Sigmoid colon (tissue), 4 donors: ENCODE data around the gene ANKRD18B.

ENCODE experiments used
- EP300 ChIP-seq, 4 donors: sonication (generic); formaldehyde crosslinking; IDR thresholded peaks; one replicate each; pipeline ENCODE4 v1.6.1; 2017; ENCODE audit warnings: antibody characterized with exemption in 4 of 4
- POLR2AphosphoS5 ChIP-seq, 4 donors: sonication (generic); formaldehyde crosslinking; IDR thresholded peaks; one replicate each; pipeline ENCODE4 v1.6.1; 2017; ENCODE audit warnings: antibody characterized with exemption in 4 of 4
- TF ChIP-seq, protein P1 (sequence below), 4 experiments: fragments of 450-650 bp in 3 of 4; fragments of 200-600 bp in 1 of 4; IDR thresholded peaks; one replicate each; pipeline ENCODE4 v1.5.1; 2016 to 2019; ENCODE audit warnings: antibody characterized with exemption in 4 of 4, mild to moderate bottlenecking in 3 of 4, moderate library complexity in 2 of 4

DNA sequence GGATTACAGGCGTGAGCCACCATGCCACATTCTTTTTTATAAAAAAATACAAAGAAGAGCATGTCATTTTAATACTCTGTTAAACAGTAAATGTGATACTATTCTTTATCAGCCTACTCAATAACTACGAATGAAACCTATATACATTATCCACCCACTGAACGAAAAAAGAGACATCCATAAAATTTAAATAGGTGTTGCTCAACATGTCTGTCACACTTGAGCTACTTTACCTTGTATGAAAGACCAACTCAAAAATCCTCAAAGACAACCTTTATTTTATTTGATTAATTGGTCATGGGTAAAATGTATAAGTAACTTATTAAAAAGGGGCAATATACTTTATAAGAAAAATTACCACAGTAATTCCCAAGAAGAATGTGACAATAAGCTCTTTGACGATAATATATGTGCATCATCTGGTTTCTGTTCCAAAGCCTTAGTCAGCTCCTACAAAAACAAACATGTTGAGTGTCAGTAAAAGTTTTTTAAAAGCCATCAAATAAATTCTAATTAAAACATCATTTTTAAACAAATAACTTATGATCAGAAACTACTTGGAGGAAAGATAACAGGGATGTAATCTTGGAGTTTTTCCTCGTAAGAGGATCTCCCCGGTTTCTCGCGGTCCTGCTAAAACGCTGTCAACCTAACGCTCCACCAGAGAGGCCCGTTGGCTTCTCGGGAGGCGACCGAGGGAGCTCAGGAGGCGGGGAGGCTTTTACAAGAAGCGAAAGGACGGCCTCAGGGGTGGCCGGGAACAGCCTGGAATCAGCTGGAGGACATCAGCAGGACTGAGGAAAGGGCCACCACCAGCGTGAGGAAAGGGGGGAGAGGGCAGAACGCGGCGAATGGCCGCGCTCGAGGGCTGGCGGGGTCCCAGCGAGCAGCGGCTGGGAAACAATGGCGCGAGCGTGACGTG is 13.5 kb upstream of the ANKRD18B start:
- TF ChIP-seq, protein P1, sequence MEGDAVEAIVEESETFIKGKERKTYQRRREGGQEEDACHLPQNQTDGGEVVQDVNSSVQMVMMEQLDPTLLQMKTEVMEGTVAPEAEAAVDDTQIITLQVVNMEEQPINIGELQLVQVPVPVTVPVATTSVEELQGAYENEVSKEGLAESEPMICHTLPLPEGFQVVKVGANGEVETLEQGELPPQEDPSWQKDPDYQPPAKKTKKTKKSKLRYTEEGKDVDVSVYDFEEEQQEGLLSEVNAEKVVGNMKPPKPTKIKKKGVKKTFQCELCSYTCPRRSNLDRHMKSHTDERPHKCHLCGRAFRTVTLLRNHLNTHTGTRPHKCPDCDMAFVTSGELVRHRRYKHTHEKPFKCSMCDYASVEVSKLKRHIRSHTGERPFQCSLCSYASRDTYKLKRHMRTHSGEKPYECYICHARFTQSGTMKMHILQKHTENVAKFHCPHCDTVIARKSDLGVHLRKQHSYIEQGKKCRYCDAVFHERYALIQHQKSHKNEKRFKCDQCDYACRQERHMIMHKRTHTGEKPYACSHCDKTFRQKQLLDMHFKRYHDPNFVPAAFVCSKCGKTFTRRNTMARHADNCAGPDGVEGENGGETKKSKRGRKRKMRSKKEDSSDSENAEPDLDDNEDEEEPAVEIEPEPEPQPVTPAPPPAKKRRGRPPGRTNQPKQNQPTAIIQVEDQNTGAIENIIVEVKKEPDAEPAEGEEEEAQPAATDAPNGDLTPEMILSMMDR (IDR thresholded peaks at IDR 0.05) = no peak
- TF ChIP-seq POLR2AphosphoS5 (IDR thresholded peaks at IDR 0.05) = peak in 3 of 4 donors; percentile 40 to 54 (median 41)
- TF ChIP-seq EP300 (IDR thresholded peaks at IDR 0.05) = no peak
